Amniotic stem cell (primary cell): Measurements from ENCODE around the gene CD6.

ENCODE experiments used
- DNase-seq: peaks from one replicate; lab custom pipeline; 2025; lab: John Stamatoyannopoulos, UW

CD6 gene, protein sequence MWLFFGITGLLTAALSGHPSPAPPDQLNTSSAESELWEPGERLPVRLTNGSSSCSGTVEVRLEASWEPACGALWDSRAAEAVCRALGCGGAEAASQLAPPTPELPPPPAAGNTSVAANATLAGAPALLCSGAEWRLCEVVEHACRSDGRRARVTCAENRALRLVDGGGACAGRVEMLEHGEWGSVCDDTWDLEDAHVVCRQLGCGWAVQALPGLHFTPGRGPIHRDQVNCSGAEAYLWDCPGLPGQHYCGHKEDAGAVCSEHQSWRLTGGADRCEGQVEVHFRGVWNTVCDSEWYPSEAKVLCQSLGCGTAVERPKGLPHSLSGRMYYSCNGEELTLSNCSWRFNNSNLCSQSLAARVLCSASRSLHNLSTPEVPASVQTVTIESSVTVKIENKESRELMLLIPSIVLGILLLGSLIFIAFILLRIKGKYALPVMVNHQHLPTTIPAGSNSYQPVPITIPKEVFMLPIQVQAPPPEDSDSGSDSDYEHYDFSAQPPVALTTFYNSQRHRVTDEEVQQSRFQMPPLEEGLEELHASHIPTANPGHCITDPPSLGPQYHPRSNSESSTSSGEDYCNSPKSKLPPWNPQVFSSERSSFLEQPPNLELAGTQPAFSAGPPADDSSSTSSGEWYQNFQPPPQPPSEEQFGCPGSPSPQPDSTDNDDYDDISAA

DNA sequence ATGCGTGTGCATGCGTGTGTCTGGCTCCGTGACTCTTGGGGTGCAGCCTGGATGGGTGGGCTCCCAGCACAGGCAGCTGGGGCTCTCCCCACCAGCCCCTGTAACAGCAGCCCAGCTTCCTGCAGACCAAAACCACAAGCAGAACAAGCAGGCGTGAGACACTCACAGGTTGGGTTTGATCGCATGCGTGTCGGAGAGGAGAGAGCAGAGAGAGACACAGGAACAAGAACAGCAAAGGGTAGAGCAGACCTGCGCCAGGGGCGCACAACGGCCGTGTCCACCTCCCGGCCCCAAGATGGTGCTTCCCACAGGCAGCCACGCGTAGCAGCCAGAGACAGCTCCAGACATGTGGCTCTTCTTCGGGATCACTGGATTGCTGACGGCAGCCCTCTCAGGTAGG is at the start of gene CD6:
TSS of gene CD6 (plus strand) at position 161 of the 400 bp plus-strand sequence. CDS start at position 347, 186 bp downstream.
- no peak for DNase-seq

DNA sequence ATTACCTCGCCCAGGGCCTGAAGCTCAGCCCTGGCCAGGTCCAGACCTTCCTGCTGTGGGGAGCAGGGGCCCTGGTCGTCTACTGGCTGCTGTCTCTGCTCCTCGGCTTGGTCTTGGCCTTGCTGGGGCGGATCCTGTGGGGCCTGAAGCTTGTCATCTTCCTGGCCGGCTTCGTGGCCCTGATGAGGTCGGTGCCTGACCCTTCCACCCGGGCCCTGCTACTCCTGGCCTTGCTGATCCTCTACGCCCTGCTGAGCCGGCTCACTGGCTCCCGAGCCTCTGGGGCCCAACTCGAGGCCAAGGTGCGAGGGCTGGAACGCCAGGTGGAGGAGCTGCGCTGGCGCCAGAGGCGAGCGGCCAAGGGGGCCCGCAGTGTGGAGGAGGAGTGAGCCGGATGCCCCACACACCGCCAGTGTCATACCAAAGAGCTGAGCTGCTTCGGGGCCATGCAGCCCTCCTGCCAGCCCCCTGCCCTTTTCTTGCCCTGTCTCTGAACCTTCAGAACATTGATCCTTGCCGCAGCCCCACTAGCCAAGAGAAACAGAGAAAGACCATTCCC is 49.6 kb upstream of the CD6 start:
- no peak for DNase-seq

DNA sequence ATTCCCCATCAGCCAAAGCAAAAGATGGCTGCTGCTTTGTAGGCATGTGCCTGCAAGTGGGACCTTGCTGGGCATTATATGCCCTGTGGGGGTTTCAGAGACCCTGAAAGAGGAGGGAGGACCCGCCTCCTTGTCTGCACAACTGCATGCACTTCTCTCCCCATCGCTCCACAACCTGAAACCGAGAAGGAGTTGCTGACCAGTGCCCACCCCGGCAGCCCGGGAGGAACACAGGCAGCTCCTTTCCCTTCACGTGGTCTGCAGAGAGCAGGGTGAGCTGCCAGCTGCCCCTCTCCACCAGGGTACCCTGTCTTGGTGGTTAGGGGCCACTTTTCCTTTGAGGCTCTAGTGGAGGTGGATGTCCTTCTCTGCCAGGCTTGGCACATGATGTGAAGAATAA is 48.6 kb upstream of the CD6 start:
- no peak for DNase-seq

DNA sequence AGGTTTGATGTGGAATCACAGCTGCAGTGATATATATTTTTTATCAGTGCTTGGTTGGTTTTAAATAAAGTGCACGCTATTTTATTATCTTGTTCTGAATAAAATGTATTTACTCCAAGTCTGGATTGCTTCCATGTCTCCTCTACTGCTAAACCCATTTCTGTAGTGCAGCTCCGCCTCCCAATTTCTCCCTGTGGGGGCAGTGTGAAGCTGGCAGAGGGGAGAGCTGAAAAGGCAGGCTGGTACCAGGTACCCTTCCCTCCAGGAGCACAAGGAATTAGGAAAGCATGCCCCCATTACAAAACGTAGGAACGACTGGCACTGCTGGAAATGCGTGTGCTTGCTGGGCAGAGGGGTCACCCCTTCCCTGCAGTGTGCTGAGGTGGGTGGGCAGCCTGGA is 48.2 kb upstream of the CD6 start:
- DNase-seq: no peak

DNA sequence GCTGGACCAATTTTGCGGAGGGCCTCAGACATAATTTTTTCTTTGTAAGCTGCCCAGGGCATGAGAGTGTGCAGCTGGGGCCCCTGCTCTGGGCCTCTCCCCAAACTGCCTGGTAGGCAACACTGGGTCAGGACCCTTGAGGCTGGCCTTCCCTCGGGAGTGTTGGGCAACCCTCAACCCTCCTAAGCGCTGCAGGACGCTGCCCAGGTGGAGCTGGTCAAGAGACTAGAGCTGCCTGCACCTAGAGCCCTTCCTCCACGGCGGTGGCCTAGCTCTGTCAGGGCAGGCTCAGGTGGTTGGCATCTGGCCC is 47.7 kb upstream of the CD6 start:
- DNase-seq: no peak

DNA sequence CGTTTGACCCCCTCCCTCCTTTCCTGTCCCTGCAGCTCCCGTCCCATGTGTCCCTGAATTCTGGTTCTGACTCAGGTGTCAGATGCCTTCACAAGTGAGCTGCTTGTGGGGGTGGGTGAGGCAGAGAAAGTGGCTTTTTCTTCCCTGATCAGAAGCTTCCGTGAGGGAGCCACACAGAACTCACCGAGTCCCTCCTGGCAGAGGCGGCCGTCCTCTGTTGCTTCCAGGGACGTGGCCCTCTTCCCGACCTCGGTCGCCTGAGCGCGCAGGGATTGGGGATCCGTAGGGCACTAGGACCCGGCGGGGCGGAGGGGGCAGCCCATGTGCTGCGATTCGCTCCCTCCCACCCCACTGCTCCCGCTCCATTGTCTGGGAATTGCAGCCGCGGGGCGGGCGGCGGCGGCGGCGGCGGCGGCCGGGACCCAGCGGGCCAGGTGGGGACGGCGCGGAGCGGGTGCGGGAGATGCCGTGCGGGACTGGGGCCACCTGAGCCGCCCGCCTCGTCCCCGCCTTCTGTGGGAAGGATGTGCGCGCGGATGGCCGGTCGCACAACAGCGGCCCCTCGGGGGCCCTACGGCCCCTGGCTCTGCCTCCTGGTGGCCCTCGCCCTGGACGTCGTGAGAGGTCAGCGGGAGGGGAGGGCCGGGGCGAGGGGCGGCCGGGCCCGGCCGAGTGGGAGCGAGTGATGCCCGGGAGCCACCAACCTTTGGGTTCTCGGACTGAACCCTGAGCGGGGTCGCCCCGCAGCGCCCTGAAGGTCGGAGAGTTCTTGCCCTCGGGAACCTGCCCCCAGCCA is 47.2 kb upstream of the CD6 start, which contains the start of gene TMEM132A:
TSS of gene TMEM132A (plus strand) at position 351 of the 796 bp plus-strand sequence. CDS start at position 525, 174 bp downstream.
- DNase-seq: peak; percentile 28

DNA sequence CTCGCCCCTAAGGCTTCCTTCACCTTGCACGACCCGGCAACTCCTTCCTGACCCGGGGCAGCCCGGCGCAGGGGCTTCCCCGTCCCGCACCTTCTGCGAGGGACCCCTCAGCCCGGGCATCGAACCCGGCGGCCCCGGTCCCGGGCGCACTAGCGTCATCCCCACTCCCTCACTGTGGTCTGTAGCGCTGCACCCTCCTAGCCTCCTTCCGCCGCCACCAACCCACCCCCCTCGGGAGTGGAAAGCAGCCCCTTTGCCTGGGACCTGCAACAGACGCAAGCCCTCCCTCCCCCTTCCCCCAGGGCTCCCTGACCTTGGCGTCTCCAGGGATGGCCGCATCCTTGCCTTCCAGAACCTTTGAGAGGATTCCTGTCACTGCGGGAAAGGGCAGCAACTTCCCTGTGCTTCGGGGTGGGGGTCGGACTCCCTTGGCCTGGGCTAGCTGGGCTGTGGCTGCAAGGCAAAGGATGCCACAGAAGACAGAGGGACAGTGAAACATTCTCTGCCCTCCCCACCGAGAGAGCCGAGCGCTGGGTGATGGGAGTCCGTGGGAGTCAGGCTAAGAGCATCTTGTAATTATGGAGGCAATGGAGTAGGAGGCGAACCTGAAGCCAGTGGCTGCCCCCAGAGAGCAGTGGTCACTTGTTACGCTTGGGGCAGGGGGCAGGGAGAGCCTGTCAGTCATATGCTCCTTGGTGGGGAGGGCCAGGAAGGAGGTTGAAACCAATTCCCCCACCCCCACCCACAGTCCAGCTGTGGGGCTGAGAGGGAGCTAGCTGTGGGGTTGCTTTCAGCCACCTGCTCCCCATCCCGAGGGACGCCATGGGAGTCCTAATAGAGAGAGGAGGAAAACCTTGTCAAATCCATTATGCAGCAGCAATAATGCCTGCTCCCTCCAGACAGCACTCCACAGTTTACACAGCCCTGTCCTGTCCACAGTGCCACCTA is 46.3 kb upstream of the CD6 start:
- DNase-seq: no peak

DNA sequence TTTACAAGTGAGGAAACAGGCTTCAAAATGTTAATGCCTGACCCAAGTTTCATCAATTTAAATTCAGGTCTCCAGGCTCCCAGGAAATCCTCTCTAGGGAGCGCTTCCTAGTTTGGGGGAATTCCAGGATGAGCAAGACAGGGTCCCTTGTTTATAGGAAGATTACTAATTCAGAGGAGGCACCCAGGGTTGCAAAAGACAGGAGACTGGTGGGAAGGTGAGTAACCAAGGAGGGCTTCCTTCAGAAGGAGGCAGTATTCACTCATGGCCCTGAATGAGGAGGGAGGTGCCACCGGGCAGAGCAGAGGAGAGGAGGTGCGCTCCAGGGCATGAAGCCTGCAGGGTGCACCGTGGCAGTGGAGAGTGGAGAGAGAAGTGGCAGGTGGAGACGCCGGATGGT is 45.6 kb upstream of the CD6 start:
- peak; percentile 35 for DNase-seq

DNA sequence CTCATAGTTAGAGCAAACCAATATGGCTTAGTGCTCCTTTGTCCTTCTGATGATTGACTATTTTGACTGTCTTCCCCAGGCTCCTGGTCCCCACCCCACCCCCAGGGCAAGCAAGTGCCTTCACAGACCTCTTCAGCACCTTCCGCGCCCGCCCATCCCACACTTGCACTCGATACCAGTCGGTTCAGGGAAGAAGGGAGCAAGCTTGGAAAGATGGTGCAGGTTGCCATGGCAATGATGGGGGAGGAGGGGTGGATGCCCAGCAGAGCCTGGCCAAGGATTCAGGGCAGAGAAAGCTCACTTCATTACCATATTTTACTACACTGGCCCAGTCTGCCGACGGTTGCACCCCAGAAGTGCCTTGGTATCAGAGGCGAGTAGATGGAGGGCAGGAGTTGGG is 45.0 kb upstream of the CD6 start:
- DNase-seq: no peak

DNA sequence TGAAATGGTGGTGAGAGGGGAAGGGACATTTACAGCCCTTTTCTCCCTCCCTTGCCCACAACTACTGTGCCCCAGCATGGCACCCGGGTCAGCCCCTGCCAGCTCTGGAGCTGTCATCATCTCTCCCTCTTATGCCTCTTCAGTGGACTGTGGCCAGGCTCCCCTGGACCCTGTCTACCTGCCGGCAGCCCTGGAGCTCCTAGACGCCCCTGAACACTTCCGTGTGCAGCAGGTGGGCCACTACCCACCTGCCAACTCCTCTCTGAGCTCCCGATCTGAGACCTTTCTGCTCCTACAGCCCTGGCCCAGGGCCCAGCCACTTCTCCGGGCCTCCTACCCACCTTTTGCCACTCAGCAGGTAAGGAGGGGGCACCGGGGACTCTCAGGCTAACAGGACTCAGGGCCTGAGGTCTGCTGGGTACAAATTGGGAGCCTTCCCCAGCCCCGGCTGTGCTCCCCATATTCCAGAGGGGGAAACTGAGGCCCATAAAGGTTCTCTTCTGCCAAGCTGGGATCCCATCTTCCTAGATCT is 44.4 kb upstream of the CD6 start:
- DNase-seq: no peak

DNA sequence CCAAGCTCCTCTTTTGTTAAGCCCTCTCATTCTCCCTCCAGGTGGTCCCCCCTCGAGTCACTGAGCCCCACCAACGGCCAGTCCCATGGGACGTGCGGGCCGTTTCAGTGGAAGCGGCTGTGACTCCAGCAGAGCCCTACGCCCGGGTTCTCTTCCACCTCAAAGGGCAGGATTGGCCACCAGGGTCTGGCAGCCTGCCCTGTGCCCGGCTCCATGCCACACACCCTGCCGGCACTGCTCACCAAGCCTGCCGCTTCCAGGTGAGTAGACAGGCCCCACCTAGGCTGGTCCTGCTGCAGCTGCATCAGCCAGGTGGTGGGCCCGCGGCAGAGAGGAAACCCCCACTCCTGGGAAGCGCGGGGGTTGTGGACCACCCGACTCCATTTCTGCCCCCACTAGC is 43.9 kb upstream of the CD6 start:
- no peak for DNase-seq

DNA sequence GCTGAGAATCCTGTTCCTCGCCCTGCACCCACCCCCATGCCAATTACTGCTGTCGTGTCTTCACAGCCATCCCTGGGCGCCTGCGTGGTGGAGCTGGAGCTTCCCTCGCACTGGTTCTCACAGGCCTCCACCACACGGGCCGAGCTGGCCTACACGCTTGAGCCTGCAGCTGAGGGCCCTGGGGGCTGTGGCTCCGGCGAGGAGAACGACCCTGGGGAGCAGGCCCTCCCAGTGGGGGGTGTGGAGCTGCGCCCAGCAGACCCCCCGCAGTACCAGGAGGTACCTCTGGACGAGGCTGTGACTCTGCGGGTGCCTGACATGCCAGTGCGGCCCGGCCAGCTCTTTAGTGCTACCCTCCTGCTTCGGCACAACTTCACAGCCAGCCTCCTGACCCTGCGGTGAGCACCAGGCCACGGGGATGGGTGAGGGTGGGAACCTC is 42.9 kb upstream of the CD6 start:
- no peak for DNase-seq

DNA sequence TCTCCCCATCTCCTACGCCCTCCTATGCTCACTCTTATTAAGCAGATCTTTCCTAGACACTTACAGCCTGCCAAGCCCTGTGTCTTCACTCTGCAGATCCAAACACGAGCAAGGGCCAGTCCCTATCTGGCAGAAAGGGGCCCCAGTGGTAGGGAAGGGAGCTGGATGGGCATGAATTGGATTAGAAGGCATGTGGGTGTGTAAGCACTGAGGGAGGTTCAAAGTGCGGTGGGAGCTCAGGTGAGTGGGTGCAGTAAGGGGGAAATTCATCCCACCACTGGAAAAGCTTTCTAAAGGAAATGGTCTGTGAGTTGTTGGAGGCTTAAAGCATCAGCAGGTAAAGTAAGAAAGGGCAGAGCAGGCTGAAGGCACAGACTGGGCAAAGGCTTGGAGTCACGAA is 41.7 kb upstream of the CD6 start:
- no peak for DNase-seq

DNA sequence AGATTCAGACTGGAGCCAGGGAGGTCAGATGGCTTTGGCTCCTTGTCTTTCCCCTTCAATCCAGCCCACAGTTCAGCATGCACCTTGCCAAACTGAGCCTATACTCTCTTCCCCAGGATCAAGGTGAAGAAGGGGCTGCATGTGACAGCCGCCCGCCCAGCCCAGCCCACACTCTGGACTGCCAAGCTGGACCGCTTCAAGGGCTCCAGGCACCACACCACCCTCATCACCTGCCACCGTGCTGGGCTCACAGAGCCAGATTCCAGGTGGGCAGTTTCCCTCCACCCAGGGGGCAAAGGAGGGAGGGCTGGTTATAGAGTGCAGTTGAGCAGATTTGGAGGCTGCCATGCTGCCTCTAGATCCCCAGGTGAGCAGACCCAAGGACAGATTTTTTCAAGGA is 41.1 kb upstream of the CD6 start:
- no peak for DNase-seq

DNA sequence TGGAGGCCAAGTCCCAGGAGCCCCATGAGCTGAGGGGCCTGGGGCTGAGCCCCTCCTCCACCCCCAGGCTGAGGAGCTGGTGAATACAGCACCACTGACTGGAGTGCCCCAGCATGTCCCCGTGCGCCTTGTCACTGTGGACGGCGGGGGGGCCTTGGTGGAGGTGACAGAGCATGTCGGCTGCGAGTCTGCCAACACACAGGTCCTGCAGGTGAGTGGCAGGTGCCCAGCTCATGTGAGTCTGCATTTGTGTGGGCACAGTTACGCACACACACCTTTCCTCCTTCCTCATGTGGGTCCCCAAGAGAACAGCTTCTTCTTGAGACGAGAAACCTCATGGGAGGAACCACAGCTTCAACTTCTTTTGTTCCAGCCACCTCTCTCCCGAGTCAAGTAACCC is 39.6 kb upstream of the CD6 start:
- DNase-seq: no peak

DNA sequence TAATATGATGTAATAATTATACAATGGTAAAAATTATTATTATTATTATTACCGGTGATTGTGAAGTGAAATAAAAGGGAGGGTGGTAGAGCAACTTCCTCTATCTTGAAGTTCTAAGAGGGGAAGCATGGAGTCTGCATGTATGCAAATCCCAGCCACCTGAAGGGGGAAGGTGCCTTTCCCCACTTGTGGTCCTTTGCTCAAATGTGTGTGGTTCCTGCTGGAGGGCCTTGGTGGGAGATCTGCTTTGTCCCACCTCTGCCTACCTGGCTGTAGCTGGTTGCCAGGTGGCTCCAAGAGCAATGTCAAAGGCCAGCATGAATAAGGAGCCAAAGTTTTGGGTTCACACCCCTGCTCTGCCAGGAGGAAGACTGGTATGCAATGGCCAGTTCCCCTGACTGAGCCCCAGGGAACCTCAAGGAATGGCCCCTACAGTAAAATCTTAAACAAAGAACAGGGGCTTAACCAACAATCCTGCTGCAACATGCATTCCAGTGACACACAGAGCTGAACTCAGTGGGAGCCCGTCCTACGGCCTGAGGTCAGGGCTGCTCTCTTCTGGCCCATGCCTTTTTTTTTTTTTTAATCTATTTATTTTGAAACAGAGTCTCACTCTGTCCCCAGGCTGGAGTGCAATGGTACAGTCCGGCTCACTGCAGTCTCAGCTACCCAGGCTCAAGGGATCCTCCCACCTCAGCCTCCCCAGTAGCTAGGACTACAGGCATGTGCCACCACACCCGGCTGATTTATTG is 38.7 kb upstream of the CD6 start:
- no peak for DNase-seq

DNA sequence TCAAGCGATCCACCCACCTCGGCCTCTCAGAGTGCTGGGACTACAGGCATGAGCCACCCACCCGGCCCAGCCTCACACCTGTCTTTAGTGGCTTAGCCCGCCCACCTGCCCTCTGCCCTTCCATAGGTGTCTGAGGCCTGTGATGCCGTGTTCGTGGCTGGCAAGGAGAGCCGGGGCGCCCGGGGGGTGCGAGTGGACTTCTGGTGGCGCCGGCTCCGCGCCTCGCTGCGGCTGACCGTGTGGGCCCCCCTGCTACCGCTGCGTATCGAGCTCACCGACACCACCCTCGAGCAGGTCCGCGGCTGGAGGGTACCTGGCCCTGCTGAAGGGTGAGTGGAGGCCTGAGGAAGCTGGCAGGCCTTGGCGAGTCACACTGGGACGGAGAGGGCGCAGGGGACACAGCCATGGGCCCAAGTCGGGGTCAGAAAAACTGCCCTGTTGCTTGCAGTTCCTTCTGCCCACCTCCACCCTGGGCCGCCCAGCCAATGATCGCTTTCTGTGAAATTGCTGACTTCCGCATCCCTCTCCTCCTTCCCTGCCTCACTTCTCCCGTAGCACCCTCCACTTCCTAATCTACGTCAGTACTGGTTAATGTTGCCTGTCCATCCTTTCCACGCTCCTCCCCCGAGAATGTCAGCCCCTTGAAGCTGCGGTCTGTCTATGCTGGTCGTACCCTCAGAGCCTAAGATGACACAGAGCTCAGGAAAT is 37.9 kb upstream of the CD6 start:
- no peak for DNase-seq

DNA sequence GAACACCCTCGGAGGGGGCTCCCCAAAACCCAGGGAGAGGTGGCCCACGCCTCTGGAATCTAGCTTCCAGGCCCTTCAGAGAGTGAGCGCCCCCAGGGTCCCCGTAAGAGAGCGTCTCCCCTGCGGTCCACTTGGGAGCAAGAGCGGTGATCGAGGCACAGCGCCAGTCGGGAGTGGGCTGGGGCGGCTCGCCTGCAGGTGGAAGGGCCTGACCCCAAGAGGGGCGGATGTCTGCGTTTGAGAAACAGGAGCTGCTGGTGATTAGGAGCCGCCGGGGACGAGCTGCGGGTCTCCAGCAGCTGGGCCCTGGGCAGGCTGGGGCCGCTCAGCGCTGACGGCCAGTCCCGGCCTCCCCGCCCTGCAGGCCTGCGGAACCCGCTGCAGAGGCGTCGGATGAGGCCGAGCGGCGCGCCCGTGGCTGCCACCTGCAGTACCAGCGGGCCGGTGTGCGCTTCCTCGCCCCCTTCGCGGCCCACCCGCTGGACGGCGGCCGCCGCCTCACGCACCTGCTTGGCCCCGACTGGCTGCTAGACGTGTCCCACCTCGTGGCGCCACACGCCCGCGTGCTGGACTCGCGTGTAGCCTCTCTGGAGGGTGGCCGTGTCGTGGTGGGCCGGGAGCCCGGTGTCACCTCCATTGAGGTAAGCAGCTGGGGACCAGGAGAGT is 37.2 kb upstream of the CD6 start:
- DNase-seq: no peak
